H1 (cell line): ENCODE data around the gene METRNL. TPM values are rescaled to one million over a fixed set of nuclear protein-coding genes. Genes with fewer than 3 reads are reported as not detected.

Experiments used
- JUN ChIP-seq: IDR thresholded peaks from 2 replicates; pipeline ENCODE4 v1.6.1; 2011; ENCODE audit warnings: low read depth, mild to moderate bottlenecking, improper control_type of control experiment, low read length
- JUND ChIP-seq: IDR thresholded peaks from 2 replicates; pipeline ENCODE4 v1.6.1; 2011; ENCODE audit warnings: mild to moderate bottlenecking, improper control_type of control experiment, low read length
- NANOG ChIP-seq: IDR thresholded peaks from 2 replicates; pipeline ENCODE4 v1.6.1; 2011; ENCODE audit warnings: low read length, low read depth, mild to moderate bottlenecking, inconsistent platforms; ENCODE audit not compliant: insufficient read depth, poor library complexity, severe bottlenecking
- NRF1 ChIP-seq: IDR thresholded peaks from 2 replicates; pipeline ENCODE4 v1.6.1; 2011; ENCODE audit warnings: mild to moderate bottlenecking, low read depth, low read length, improper control_type of control experiment
- RBBP5 ChIP-seq: IDR thresholded peaks from 2 replicates; pipeline ENCODE4 v1.7.1; 2012; ENCODE audit warnings: low read depth, mild to moderate bottlenecking, inconsistent platforms, low read length, moderate library complexity, borderline replicate concordance
- SP2 ChIP-seq: IDR thresholded peaks from 2 replicates; pipeline ENCODE4 v1.6.1; 2012; ENCODE audit warnings: mild to moderate bottlenecking, low read length, inconsistent platforms
- polyA plus RNA-seq, 7 experiments: library from polyadenylated mRNA; depleted of rRNA in 3 of 7; stranded (reverse) in 5 of 7; unstranded in 2 of 7; fragments of >200 nt in 5 of 7; fragments of 200-250 nt in 2 of 7; gene quantifications; 1 replicate in 5 of 7; 2 replicates in 1 of 7; 4 replicates in 1 of 7; pipeline versions ENCODE4 v1.2.1 to v1.2.3, GENCODE V29; 2011 to 2013; ENCODE audit warnings: missing spikeins in 2 of 7, mixed read lengths in 2 of 7
- total RNA-seq: library from RNA; stranded (reverse); fragmentation: NEBNext Ultra II Directional; extraction: Animal tissue kit (Norgen Biotek cat#: 25700); gene quantifications from 2 replicates; pipeline ENCODE4 v1.2.1, GENCODE V29; 2021

Gene METRNL
- total and polyA plus RNA-seq, 2 of the 8 experiments (the other 6 are each of a cell fraction or from before 2014, with no cell fraction given), result 13.9 to 14.2 TPM

DNA sequence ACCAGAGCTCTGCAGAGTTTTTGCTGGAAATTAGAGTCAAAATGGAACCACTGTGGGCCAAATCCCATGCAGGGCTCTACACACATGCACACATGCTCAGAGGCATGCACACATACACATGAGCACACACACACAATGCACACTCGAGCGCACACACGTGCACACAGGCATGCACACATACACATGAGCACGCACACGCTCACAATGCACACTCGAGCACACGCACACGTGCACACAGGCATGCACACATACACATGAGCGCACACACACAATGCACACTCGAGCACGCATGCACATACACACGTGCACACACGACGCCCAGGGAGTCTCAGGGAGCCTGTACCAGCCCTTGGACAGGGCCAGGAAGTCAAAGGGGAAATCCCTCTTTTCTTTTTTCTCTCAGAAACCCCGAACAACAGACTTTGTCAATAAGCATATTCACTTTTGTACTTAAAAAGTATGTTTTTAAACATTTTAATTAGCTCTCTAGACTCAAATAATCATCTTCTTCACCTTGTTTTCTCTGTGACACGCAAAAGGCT, 8.5 kb upstream of the METRNL start (continued):
- TF ChIP-seq NRF1, result no peak
- TF ChIP-seq RBBP5, result no peak
- TF ChIP-seq JUND, result no peak
- TF ChIP-seq NANOG, result no peak
- TF ChIP-seq SP2, result no peak
- no peak for TF ChIP-seq JUN
